Pulmonary artery endothelial cell (primary cell): ENCODE data around the gene AAK1. TPM values are rescaled to one million over a fixed set of nuclear protein-coding genes. Genes with fewer than 3 reads are reported as not detected.
"Not testable (repeated sequence)": the region's sequence is repeated elsewhere in the genome, so short reads cannot be mapped to it uniquely, and the experiment has no call there.

Experiments
- DNase-seq: peaks from one replicate; pipeline ENCODE4 v3.0.0-alpha.2; 2011; ENCODE audit warnings: low read depth, low spot score
- total RNA-seq: library from RNA; depleted of rRNA; stranded (reverse); fragments of >200 nt; gene quantifications from 2 replicates; pipeline ENCODE4 v1.2.3, GENCODE V29; 2014

The AAK1 gene
- total RNA-seq, 1 donor from 2014 or later: 46.3 TPM

GRCh38 chr2:69625078-69625795 is 18.3 kb downstream of the AAK1 start:
- no peak for DNase-seq

DNA sequence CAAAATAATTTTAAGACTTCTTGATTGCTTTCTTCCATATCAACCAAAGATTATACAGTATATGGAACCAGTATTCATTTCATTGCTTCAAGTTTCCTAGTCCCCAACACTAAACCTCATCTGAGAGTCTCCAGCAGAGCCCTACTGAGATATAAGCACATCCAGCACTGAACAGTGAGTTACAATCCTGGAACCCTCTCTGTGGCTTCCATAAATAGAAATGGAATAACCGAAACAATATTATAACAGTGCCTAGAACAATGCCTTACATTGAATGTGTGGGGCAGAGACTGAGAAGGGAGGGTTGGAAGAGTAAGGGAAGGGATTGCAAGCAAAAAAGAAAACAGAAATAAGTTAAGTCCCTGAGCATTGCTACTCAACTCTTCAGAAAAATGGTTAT is 18.9 kb downstream of the AAK1 start:
- DNase-seq: no peak

DNA sequence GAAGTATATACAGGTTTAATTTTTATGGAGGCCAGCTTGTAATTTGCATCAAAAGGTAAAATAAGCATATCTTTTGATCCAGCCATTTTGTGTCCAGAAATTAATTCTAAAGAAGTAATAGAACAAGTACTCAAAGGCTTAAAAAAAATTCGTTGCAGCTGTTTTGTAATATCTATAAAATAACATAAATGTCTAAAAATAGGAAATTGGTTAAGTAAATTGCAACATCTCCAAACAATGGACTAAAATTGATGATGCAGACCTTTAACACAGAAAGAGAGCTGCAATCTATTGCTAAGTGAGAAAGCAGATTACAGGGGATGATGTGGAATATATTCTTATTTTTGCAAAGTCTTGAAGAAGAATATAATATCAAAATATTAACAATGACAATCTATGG is 19.4 kb downstream of the AAK1 start:
- DNase-seq: no peak

- DNase-seq: no peak
These were observed 20.3 kb downstream of the AAK1 start for GRCh38 chr2:69623236-69623635.

GRCh38 chr2:69622805-69623204 is 20.7 kb downstream of the AAK1 start:
- not testable (repeated sequence) for DNase-seq

DNA sequence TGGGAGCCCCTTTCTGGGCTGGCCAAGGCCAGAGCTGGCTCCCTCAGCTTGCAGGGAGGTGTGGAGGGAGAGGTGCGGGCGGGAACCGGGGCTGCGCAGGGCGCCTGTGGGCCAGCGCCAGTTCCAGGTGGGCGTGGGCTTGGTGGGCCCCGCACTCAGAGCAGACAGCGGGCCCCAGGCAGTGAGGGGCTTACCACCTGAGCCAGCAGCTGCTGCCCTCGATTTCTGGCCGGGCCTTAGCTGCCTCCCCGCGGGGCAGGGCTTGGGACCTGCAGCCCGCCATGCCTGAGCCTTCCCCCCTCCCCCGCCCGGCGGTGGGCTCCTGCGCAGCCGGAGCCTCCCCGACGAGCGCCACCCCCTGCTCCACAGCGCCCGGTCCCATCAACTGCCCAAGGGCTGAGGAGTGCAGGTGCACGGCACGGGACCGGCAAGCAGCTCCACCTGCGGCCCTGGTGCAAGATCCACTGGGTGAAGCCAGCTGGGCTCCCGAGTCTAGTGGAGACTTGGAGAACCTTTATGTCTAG is 21.5 kb downstream of the AAK1 start:
- DNase-seq: not testable (repeated sequence)

DNA sequence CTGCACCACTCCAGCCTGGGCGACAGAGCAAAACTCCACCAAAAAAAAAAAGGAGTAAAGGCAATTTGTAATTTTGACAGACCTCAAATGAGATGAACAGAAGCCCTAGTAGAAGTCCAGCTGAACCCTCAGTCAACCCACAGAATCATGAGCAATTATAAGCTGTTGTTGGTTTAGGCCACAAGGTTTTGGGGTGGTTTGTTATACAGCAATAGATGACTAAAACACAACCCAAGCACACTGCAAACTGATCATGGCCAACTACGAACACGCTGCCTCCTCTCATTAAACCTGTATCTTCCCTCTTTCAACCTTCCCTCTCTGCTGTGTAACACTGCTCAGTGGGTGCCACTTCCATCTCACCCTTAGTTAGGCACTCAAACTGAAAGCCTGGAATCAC is 22.1 kb downstream of the AAK1 start:
- no peak for DNase-seq

- no peak for DNase-seq
These were observed 22.7 kb downstream of the AAK1 start for GRCh38 chr2:69620870-69621269.

- no peak for DNase-seq
These were observed 23.8 kb downstream of the AAK1 start for GRCh38 chr2:69619725-69620124.

GRCh38 chr2:69618362-69618761 is 25.2 kb downstream of the AAK1 start:
- no peak for DNase-seq

GRCh38 chr2:69617744-69618143 is 25.8 kb downstream of the AAK1 start:
- DNase-seq: no peak

DNA sequence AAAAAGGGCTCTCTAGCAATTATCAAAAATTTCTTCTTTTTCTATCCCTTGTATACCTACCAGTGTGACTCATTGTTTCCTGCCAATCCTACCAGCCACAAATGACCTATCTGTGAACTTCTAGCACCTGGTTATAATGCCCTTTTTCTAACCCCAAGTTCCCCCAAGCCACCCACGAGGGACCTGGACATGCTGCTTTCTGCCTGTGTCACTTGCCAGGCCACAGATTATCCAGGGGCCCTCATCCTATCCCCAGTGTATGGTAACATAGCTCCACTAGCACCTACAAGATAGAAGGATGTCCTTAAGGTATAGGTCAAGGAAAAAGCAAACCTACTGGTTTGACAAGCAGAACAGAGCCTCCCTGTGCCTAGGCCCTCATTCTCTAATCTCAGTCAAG is 26.8 kb downstream of the AAK1 start:
- DNase-seq: no peak

GRCh38 chr2:69615969-69616368 is 27.6 kb downstream of the AAK1 start:
- DNase-seq: no peak

GRCh38 chr2:69615078-69615625 is 28.4 kb downstream of the AAK1 start:
- no peak for DNase-seq

DNA sequence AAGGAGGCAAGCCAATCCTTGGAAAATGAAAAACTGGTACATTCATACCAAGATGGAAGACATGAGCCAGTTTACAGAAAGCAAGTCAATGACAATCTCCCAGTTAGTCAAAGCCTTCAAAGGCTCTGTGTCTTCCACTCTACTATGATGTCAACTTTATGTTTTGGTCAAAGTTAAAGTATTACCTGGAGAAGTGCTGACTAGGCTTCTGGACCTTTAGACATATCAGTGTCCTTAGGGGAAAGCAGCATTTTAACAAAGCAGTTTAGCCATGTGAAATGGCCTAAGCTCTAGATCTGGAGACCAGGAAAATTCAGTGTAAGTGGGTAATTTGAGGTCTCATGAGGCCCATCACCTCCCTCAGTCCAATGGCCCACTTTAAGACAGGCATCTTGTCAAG is 30.8 kb downstream of the AAK1 start:
- DNase-seq: no peak

- DNase-seq: no peak
These were observed 31.3 kb downstream of the AAK1 start for GRCh38 chr2:69612200-69612599.

DNA sequence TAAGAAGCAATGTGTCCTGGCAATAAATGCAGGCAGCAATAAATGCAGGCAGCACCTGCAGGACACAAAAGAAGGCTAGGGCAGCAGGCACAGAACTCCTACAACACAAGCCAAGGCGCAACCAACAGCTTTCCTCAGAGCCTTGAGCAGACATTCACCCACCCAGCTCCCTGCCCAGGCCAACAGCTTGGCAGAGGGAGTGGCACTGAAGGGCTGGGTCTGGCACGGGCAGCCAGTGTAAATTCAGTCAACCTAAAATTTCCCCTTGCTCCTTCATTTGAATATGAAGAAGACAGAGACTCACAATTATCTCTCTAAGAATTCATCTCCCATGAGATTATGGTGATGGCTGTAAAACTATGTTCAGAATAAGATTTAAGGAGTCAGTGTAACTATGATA is 35.4 kb downstream of the AAK1 start:
- DNase-seq: no peak

GRCh38 chr2:69606771-69607170 is 36.8 kb downstream of the AAK1 start:
- DNase-seq: not testable (repeated sequence)

GRCh38 chr2:69605284-69605683 is 38.3 kb downstream of the AAK1 start:
- DNase-seq: no peak

DNA sequence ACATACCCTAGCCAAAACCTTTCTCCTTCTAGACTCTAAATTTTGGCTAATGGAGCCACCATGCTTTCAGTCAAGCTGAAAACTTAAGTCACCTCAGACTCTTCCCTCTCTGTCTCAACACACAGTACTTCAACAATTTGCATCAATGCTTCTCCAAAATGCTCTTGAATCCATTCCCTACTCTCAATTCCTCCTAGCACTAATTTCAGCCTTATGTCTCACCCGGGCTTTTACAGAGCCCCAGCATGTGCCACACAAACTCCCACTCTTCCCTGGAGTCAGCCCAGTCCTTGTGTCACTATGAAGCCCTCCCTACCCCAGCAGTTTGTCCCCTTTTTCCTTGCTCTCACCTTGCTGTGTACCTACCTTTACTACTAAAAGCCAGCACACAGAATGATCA is 38.7 kb downstream of the AAK1 start:
- no peak for DNase-seq

GRCh38 chr2:69604026-69604678 is 39.4 kb downstream of the AAK1 start:
- DNase-seq: no peak

GRCh38 chr2:69603146-69603743 is 40.3 kb downstream of the AAK1 start:
- no peak for DNase-seq
